ENCODE results near the gene TPRG1.

Gene TPRG1

GRCh38 chr3:189138901-189139610 is 32.7 kb upstream of the TPRG1 start:
- Histone ChIP-seq H3K4me2 (no peak overlapping the region), H3K27me3 (no peaks in the 10 kb centered on the region), H3K36me3 (no peaks in the 10 kb centered on the region), H4K20me1 (no peaks in the 10 kb centered on the region), H3K9ac (no peak overlapping the region), H3K27ac (no peak overlapping the region), H3K4me3 (no peak overlapping the region), H3K4me1 (peaks cover 0 to 12% (median 4%) of the 10 kb centered on the region in 10 experiments; a peak in 11 of 20 replicates), H3K9me3 (replicated peaks in 1 of 11) (peaks cover 0 to 6% (median 0%) of the 10 kb centered on the region in 11 experiments; a peak in 3 of 22 replicates)
- no peak for TF ChIP-seq Cebpa-rat (IDR thresholded peaks at IDR 0.05)

GRCh38 chr3:189139611-189139940 is 32.2 kb upstream of the TPRG1 start:
- Histone ChIP-seq H3K27ac (no peak overlapping the region), H3K4me2 (no peak overlapping the region), H3K4me3 (no peak overlapping the region), H3K9me3 (replicated peaks in 1 of 11) (peaks cover 0 to under 1% (median 0%) of the 10 kb centered on the region in 11 experiments; a peak in 1 of 22 replicates), H3K27me3 (no peaks in the 10 kb centered on the region), H3K4me1 (peaks cover 0 to 17% (median 9%) of the 10 kb centered on the region in 10 experiments; a peak in 12 of 20 replicates), H3K36me3 (no peaks in the 10 kb centered on the region), H3K9ac (no peak overlapping the region), H4K20me1 (no peaks in the 10 kb centered on the region)
- TF ChIP-seq Cebpa-rat (IDR thresholded peaks at IDR 0.05) = no peak

GRCh38 chr3:189142527-189142926 is 29.2 kb upstream of the TPRG1 start:
- Histone ChIP-seq H3K9me3 (replicated peaks in 1 of 11) (no peaks in the 10 kb centered on the region), H3K9ac (no peak overlapping the region), H3K27ac (no peak overlapping the region), H3K27me3 (no peaks in the 10 kb centered on the region), H3K36me3 (no peaks in the 10 kb centered on the region), H3K4me2 (no peak overlapping the region), H4K20me1 (no peaks in the 10 kb centered on the region), H3K4me1 (peaks cover 0 to 27% (median 12%) of the 10 kb centered on the region in 10 experiments; a peak in 12 of 20 replicates), H3K4me3 (no peak overlapping the region)
- no peak for TF ChIP-seq Cebpa-rat (IDR thresholded peaks at IDR 0.05)

- peak overlapping the region in 2 of 11 experiments; percentile 46 to 50; a peak in 2 of 22 replicates for H3K27ac ChIP-seq
- H3K9me3 ChIP-seq (replicated peaks in 1 of 11) = no peaks in the 10 kb centered on the region
- H3K4me1 ChIP-seq = peaks cover 0 to 32% (median 12%) of the 10 kb centered on the region in 10 experiments; a peak in 11 of 20 replicates
- H3K9ac ChIP-seq = no peak overlapping the region
- no peak for TF ChIP-seq Cebpa-rat (IDR thresholded peaks at IDR 0.05)
- H3K27me3 ChIP-seq = no peaks in the 10 kb centered on the region
- H3K36me3 ChIP-seq = no peaks in the 10 kb centered on the region
- H4K20me1 ChIP-seq = no peaks in the 10 kb centered on the region
- no peak overlapping the region for H3K4me3 ChIP-seq
- H3K4me2 ChIP-seq = peak overlapping the region in 4 of 11 experiments; percentile 48 to 70 (median 60); a peak in 7 of 22 replicates
These were observed 28.4 kb upstream of the TPRG1 start for GRCh38 chr3:189143321-189143720.

- H3K4me1 ChIP-seq = peaks cover 0 to 32% (median 12%) of the 10 kb centered on the region in 10 experiments; a peak in 11 of 20 replicates
- no peak overlapping the region for H3K4me3 ChIP-seq
- H3K4me2 ChIP-seq = peak overlapping the region in 4 of 11 experiments; percentile 48 to 70 (median 60); a peak in 7 of 22 replicates
- no peaks in the 10 kb centered on the region for H3K9me3 ChIP-seq (replicated peaks in 1 of 11)
- H3K27ac ChIP-seq = peak overlapping the region in 3 of 11 experiments; percentile 30 to 50 (median 46); a peak in 4 of 22 replicates
- H3K27me3 ChIP-seq = no peaks in the 10 kb centered on the region
- H3K36me3 ChIP-seq = no peaks in the 10 kb centered on the region
- TF ChIP-seq Cebpa-rat (IDR thresholded peaks at IDR 0.05) = no peak
- H3K9ac ChIP-seq = no peak overlapping the region
- H4K20me1 ChIP-seq = no peaks in the 10 kb centered on the region
These were observed 28.0 kb upstream of the TPRG1 start for GRCh38 chr3:189143771-189144170.

- TF ChIP-seq Cebpa-rat (IDR thresholded peaks at IDR 0.05) = no peak
- Histone ChIP-seq H3K36me3 (no peaks in the 10 kb centered on the region), H3K27me3 (no peaks in the 10 kb centered on the region), H3K4me1 (peaks cover 0 to 32% (median 12%) of the 10 kb centered on the region in 10 experiments; a peak in 11 of 20 replicates), H4K20me1 (no peaks in the 10 kb centered on the region), H3K9ac (peak overlapping the region in 2 of 11 experiments; percentile 29 to 45; a peak in 2 of 22 replicates), H3K4me3 (no peak overlapping the region), H3K9me3 (replicated peaks in 1 of 11) (no peaks in the 10 kb centered on the region), H3K4me2 (peak overlapping the region in 7 of 11 experiments; percentile 4 to 70 (median 48); a peak in 13 of 22 replicates), H3K27ac (peak overlapping the region in 3 of 11 experiments; percentile 30 to 50 (median 46); a peak in 5 of 22 replicates)
These were observed 27.1 kb upstream of the TPRG1 start for GRCh38 chr3:189144645-189145044.

- H3K36me3 ChIP-seq = no peaks in the 10 kb centered on the region
- no peak for TF ChIP-seq Cebpa-rat (IDR thresholded peaks at IDR 0.05)
- H4K20me1 ChIP-seq = no peaks in the 10 kb centered on the region
- H3K9ac ChIP-seq = peak overlapping the region in 1 of 11 experiments; percentile 28; a peak in 2 of 22 replicates
- H3K4me1 ChIP-seq = peaks cover 0 to 32% (median 12%) of the 10 kb centered on the region in 10 experiments; a peak in 11 of 20 replicates
- H3K4me3 ChIP-seq = no peak overlapping the region
- no peak overlapping the region for H3K27ac ChIP-seq
- H3K27me3 ChIP-seq = no peaks in the 10 kb centered on the region
- no peak overlapping the region for H3K4me2 ChIP-seq
- no peaks in the 10 kb centered on the region for H3K9me3 ChIP-seq (replicated peaks in 1 of 11)
These were observed 24.9 kb upstream of the TPRG1 start for GRCh38 chr3:189146848-189147247.

- peak overlapping the region in 1 of 11 experiments; percentile 28; a peak in 1 of 22 replicates for H3K9ac ChIP-seq
- peaks cover 0 to 32% (median 12%) of the 10 kb centered on the region in 10 experiments; a peak in 11 of 20 replicates for H3K4me1 ChIP-seq
- 0 out of 22 replicates have a peak overlapping the region, but pooled peaks of 2 of the 11 experiments have one; percentile 10 to 13 for H3K4me2 ChIP-seq
- H3K36me3 ChIP-seq = no peaks in the 10 kb centered on the region
- H3K4me3 ChIP-seq = no peak overlapping the region
- H3K27me3 ChIP-seq = no peaks in the 10 kb centered on the region
- H3K27ac ChIP-seq = no peak overlapping the region
- H3K9me3 ChIP-seq (replicated peaks in 1 of 11) = no peaks in the 10 kb centered on the region
- TF ChIP-seq Cebpa-rat (IDR thresholded peaks at IDR 0.05) = no peak
- H4K20me1 ChIP-seq = no peaks in the 10 kb centered on the region
These were observed 23.7 kb upstream of the TPRG1 start for GRCh38 chr3:189148081-189148507.

- no peak for TF ChIP-seq Cebpa-rat (IDR thresholded peaks at IDR 0.05)
- peaks cover 0 to 21% (median 6%) of the 10 kb centered on the region in 10 experiments; a peak in 11 of 20 replicates for H3K4me1 ChIP-seq
- no peak overlapping the region for H3K4me3 ChIP-seq
- no peak overlapping the region for H3K27ac ChIP-seq
- no peak overlapping the region for H3K4me2 ChIP-seq
- no peaks in the 10 kb centered on the region for H4K20me1 ChIP-seq
- H3K9me3 ChIP-seq (replicated peaks in 1 of 11) = no peaks in the 10 kb centered on the region
- no peaks in the 10 kb centered on the region for H3K36me3 ChIP-seq
- H3K27me3 ChIP-seq = no peaks in the 10 kb centered on the region
- no peak overlapping the region for H3K9ac ChIP-seq
These were observed 22.6 kb upstream of the TPRG1 start for GRCh38 chr3:189149203-189149602.
